ENCODE results near the gene MSGN1.

DNA sequence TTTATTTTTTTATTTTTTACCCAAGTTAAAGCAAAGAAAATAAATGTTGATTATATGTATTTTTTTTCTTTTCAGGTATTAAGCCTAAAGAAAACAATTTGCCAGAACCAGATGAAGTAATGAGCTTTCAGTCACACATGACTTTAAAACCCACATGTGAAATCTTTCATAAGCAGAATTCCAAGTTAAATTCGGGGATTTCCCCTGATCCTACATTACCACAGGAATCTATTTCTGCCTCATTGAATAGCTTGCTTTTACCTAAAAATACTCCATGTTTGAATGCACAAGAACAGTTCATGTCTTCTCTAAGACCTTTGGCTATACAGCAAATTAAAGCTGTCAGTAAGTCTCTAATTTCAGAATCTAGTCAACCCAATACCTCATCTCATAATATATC lies 35.7 kb upstream of the MSGN1 start:
- TF ChIP-seq POLR2A (IDR thresholded peaks at IDR 0.05): no peak
- TF ChIP-seq, protein P1, sequence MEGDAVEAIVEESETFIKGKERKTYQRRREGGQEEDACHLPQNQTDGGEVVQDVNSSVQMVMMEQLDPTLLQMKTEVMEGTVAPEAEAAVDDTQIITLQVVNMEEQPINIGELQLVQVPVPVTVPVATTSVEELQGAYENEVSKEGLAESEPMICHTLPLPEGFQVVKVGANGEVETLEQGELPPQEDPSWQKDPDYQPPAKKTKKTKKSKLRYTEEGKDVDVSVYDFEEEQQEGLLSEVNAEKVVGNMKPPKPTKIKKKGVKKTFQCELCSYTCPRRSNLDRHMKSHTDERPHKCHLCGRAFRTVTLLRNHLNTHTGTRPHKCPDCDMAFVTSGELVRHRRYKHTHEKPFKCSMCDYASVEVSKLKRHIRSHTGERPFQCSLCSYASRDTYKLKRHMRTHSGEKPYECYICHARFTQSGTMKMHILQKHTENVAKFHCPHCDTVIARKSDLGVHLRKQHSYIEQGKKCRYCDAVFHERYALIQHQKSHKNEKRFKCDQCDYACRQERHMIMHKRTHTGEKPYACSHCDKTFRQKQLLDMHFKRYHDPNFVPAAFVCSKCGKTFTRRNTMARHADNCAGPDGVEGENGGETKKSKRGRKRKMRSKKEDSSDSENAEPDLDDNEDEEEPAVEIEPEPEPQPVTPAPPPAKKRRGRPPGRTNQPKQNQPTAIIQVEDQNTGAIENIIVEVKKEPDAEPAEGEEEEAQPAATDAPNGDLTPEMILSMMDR (IDR thresholded peaks at IDR 0.05): no peak

Measured in ovary (tissue), 3 donors.